ENCODE results near the gene FRMPD1.

DNA sequence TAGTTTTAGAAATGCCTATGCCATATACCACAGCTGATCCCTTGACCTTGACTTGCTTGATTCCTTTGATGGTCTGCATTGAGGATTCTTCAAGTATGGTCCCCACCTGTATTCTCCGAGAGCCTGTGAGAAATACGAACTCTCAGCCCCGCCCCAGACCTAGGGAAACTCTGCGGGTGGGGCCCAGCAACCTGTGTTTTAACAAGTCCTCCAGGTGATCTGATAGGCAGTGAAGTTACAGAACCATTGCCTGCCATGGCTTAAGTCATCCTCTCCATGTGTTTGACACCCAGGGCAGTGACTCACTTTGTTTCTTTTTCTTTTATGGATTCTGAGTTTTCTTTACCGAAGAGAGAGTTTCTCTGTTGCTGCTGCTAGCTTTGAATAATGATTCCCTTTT, 18.5 kb downstream of the FRMPD1 start:
- TF ChIP-seq, protein P1, sequence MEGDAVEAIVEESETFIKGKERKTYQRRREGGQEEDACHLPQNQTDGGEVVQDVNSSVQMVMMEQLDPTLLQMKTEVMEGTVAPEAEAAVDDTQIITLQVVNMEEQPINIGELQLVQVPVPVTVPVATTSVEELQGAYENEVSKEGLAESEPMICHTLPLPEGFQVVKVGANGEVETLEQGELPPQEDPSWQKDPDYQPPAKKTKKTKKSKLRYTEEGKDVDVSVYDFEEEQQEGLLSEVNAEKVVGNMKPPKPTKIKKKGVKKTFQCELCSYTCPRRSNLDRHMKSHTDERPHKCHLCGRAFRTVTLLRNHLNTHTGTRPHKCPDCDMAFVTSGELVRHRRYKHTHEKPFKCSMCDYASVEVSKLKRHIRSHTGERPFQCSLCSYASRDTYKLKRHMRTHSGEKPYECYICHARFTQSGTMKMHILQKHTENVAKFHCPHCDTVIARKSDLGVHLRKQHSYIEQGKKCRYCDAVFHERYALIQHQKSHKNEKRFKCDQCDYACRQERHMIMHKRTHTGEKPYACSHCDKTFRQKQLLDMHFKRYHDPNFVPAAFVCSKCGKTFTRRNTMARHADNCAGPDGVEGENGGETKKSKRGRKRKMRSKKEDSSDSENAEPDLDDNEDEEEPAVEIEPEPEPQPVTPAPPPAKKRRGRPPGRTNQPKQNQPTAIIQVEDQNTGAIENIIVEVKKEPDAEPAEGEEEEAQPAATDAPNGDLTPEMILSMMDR (IDR thresholded peaks at IDR 0.05), result no peak
- TF ChIP-seq ZFX (IDR thresholded peaks at IDR 0.05; ENCODE audit: borderline replicate concordance), result no peak

Measured in 22Rv1 (cell line).